Lung (tissue), 12 donors: ENCODE measurements around the gene DOK7. TPM values are rescaled to one million over a fixed set of nuclear protein-coding genes. Genes with fewer than 3 reads are reported as not detected.

Experiments used
- ATAC-seq: fragments of 200-7000 bp; cut with Tn5 transposase; one replicate; pipeline ENCODE4 v1.9.1; 2020; ENCODE audit warnings: moderate number of reproducible peaks; ENCODE audit not compliant: insufficient read depth, low FRiP score
- DNase-seq, 3 donors: peaks; one replicate each; pipeline ENCODE4 v3.0.0-alpha.2; 2013 to 2017
- H3K27ac ChIP-seq, 2 donors: one replicate each; pipeline ENCODE4 v1.5.1; 2013; ENCODE audit warnings: mild to moderate bottlenecking in 2 of 2, moderate library complexity in 2 of 2, control low read depth in 1 of 2, inconsistent platforms in 1 of 2, low read depth in 1 of 2, low read length in 1 of 2
- H3K27me3 ChIP-seq, 3 donors: one replicate each; pipeline ENCODE4 v1.5.1; 2013; ENCODE audit warnings: low read length in 2 of 3; ENCODE audit not compliant: control insufficient read depth in 3 of 3, insufficient read depth in 3 of 3
- H3K36me3 ChIP-seq, 4 donors: one replicate each; pipeline ENCODE4 v1.5.1; 2013; ENCODE audit warnings: low read length in 4 of 4, mild to moderate bottlenecking in 1 of 4, moderate library complexity in 1 of 4; ENCODE audit not compliant: control insufficient read depth in 4 of 4, insufficient read depth in 4 of 4
- H3K4me1 ChIP-seq, 5 donors: one replicate each; pipeline ENCODE4 v1.5.1; 2013; ENCODE audit warnings: low read length in 5 of 5, mild to moderate bottlenecking in 2 of 5, moderate library complexity in 1 of 5; ENCODE audit not compliant: control insufficient read depth in 5 of 5, insufficient read depth in 5 of 5
- H3K4me3 ChIP-seq: one replicate; pipeline ENCODE4 v1.5.1; 2013; ENCODE audit warnings: mild to moderate bottlenecking, control low read depth, moderate library complexity
- H3K9ac ChIP-seq, 2 donors: one replicate each; pipeline ENCODE4 v1.5.1; 2013; ENCODE audit warnings: low read length in 2 of 2, control low read depth in 1 of 2; ENCODE audit not compliant: insufficient read depth in 1 of 2
- H3K9me3 ChIP-seq, 4 donors: one replicate each; pipeline ENCODE4 v1.5.1; 2013; ENCODE audit warnings: low read length in 3 of 4, mild to moderate bottlenecking in 1 of 4, moderate library complexity in 1 of 4; ENCODE audit not compliant: control insufficient read depth in 4 of 4, insufficient read depth in 3 of 4
- WGBS, 2 donors: extraction: QIAGEN DNeasy Blood & Tissue Kit; methylation state at CpG; one replicate each; pipeline ENCODE4 v1.1.7; 2013; 5-methylcytosine and 5-hydroxymethylcytosine counted together
- polyA plus RNA-seq, 2 donors: library from polyadenylated mRNA; stranded (reverse); fragments of 200-250 nt; gene quantifications; one replicate each; pipeline ENCODE4 v1.2.1, GENCODE V29; 2013
- total RNA-seq, 2 donors: library from RNA; depleted of rRNA in 1 of 2; stranded (reverse); fragments of >200 nt in 1 of 2; gene quantifications; one replicate each; pipeline ENCODE4 v1.2.1, GENCODE V29; 2014 to 2021
- TF ChIP-seq, protein P1 (sequence below): IDR thresholded peaks from 2 replicates; pipeline ENCODE4 v1.5.1; 2012; ENCODE audit warnings: mild to moderate bottlenecking; ENCODE audit errors: control extremely low read depth, extremely low read depth
- donor health status: control.
- donor health status: control.
- donor health status: Bipolar disorder and iron deficiency.
- donor health status: healthy.
- donor health status: DM: yes; HTN: yes; CAD: no.

The DOK7 gene
- total and polyA plus RNA-seq, 4 donors: 0.53 to 2.7 (median 1.4) TPM

GRCh38 chr4:3479358-3480101 is 16.4 kb downstream of the DOK7 start:
- peak overlapping the region in 1 of 2 donors; percentile 14 for H3K27ac ChIP-seq
- ATAC-seq: no peak
- no peaks in the 10 kb centered on the region for H3K36me3 ChIP-seq
- TF ChIP-seq, protein P1, sequence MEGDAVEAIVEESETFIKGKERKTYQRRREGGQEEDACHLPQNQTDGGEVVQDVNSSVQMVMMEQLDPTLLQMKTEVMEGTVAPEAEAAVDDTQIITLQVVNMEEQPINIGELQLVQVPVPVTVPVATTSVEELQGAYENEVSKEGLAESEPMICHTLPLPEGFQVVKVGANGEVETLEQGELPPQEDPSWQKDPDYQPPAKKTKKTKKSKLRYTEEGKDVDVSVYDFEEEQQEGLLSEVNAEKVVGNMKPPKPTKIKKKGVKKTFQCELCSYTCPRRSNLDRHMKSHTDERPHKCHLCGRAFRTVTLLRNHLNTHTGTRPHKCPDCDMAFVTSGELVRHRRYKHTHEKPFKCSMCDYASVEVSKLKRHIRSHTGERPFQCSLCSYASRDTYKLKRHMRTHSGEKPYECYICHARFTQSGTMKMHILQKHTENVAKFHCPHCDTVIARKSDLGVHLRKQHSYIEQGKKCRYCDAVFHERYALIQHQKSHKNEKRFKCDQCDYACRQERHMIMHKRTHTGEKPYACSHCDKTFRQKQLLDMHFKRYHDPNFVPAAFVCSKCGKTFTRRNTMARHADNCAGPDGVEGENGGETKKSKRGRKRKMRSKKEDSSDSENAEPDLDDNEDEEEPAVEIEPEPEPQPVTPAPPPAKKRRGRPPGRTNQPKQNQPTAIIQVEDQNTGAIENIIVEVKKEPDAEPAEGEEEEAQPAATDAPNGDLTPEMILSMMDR: no peak
- no peak for DNase-seq
- H3K4me3 ChIP-seq: no peak overlapping the region
- H3K27me3 ChIP-seq: peaks cover 0 to 12% (median 0%) of the 10 kb centered on the region in 3 donors
- whole genome bisulfite sequencing, 2 donors: 86 to 91% methylated on average over 25 of the region's 25 CpGs
- peaks cover 0 to 7% (median 0%) of the 10 kb centered on the region in 5 donors for H3K4me1 ChIP-seq
- H3K9ac ChIP-seq: no peak overlapping the region
- H3K9me3 ChIP-seq: no peaks in the 10 kb centered on the region

- H3K27ac ChIP-seq: peak overlapping the region in 1 of 2 donors; percentile 92
- 19 to 20% methylated on average over 17 of the region's 17 CpGs for WGBS, 2 donors
- no peaks in the 10 kb centered on the region for H3K9me3 ChIP-seq
- H3K4me1 ChIP-seq: peaks cover 0 to 12% (median 0%) of the 10 kb centered on the region in 5 donors
- TF ChIP-seq, protein P1: peak; percentile 87
- no peaks in the 10 kb centered on the region for H3K36me3 ChIP-seq
- DNase-seq (peak; percentile 79 to 90 (median 82)), ATAC-seq (peak; percentile 78)
- H3K9ac ChIP-seq: no peak overlapping the region
- H3K27me3 ChIP-seq: peaks cover 0 to 17% (median 0%) of the 10 kb centered on the region in 3 donors
- no peak overlapping the region for H3K4me3 ChIP-seq
Observed at GRCh38 chr4:3480528-3481112, 17.5 kb downstream of the DOK7 start.

DNA sequence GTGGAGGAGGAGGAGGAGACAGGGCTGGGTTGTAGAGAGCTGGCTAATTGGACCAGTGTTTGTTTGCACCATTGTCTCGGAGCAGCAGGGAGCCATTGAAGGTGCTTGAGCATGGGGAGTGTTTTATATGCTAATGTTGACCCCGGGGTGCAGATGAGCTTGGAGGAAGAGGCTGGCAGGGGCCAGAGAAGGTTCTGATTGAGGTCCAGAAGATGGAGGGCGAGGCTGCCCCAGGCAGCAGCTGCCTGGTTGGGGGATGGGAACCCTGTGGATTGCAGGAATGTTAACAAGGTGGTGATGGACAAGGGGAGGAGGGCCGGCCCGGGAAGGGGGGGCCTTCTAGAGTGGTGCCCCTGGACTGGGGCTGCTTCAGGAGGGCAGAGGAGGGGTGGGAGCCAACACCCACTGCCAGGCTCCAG is 18.0 kb downstream of the DOK7 start:
- WGBS, 2 donors: 42 to 48% methylated on average over 5 of the region's 5 CpGs

More for the DNA sequence above, 18.0 kb downstream of the DOK7 start:
- TF ChIP-seq, protein P1: no peak
- Histone ChIP-seq H3K27me3 (peaks cover 0 to 20% (median 0%) of the 10 kb centered on the region in 3 donors), H3K9me3 (no peaks in the 10 kb centered on the region), H3K9ac (no peak overlapping the region), H3K4me3 (no peak overlapping the region), H3K4me1 (peaks cover 0 to 12% (median 0%) of the 10 kb centered on the region in 5 donors), H3K36me3 (no peaks in the 10 kb centered on the region), H3K27ac (peak overlapping the region in 1 of 2 donors; percentile 92)
- DNase-seq (no peak), ATAC-seq (no peak)
